HG03139 (cell line): ENCODE results near the gene CORO2B.

Source experiments
- ATAC-seq: cut with Tn5 transposase; IDR thresholded peaks from one replicate; pipeline ENCODE4 v1.9.1; 2021; ENCODE audit not compliant: unreplicated experiment

CORO2B gene

DNA sequence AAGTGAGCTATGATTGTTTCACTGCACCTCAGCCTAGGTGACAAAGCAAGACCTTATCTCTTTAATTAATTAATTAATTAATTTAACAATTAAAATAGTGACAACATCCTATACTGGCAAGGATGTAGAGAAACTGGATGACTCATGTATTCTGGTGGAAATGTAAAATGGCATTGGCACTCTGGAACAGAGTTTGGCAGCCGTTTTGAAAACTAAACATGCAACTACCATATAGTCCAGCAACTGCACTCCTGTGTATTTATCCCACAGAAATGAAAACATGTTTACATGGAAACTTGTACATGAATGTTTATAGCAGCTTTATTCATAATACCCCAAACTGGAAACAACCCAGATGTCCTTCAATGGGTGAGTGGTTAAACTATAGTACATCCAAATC, 185.3 kb downstream of the CORO2B start:
- no peak for ATAC-seq

GRCh38 chr15:68765602-68766368, 187.0 kb downstream of the CORO2B start:
- ATAC-seq = no peak

DNA sequence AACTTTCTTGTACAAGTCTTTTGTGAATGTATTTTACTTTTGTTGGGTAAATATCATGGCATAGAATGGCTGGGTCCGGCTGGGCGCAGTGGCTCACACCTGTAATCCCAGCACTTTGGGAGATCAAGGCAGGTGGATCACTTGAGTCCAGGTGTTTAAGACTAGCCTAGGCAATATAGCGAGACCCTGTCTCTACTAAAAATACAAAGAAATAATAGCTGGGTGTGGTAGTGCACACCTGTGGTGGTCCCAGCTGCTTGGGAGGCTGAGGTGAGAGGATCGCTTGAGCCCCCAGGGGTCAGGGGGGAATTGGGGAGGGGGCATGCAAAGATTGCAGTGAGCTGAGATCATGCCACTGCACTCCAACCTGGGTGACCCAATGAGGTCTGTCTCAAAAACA, 189.0 kb downstream of the CORO2B start:
- ATAC-seq = no peak

DNA sequence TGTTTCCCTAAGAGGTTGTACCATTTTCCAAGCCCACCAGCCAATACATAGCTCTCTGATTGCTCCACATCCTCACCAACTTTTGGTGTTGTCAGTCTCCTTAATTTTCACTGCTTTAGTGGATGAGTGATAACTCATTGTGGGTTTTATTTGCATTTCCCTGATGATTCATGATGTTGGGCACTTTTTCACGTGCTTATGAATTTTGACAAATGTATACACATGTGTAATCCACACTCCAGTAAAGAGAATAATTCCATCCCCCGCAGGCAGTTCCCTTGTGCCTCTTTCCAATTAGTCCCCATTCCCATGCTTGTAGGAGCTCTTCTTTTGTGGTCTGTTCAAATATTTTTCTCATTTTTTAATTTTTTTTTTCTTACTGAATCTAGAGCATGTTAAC, 189.5 kb downstream of the CORO2B start:
- no peak for ATAC-seq

DNA sequence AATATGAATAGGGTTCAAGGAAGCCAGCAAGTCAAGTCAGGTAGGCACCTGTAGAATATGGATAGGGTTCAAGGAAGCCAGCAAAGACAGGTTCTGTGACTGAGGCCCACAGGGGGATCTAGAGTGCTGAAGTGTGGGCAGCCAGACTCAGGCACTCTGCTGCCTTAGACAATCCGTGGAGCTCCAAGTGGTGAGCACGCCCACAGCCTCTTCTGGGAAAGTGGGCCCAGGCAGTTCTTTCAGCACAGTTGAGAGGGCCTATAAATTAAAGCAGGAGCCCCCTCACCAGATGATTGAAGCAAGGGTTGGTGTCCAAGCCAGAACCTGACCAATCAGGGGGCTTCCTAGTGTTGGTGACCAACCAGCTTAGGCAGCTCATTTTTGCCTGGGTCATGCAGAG, 190.9 kb downstream of the CORO2B start:
- ATAC-seq = no peak

GRCh38 chr15:68770216-68770615, 191.4 kb downstream of the CORO2B start:
- ATAC-seq = no peak

DNA sequence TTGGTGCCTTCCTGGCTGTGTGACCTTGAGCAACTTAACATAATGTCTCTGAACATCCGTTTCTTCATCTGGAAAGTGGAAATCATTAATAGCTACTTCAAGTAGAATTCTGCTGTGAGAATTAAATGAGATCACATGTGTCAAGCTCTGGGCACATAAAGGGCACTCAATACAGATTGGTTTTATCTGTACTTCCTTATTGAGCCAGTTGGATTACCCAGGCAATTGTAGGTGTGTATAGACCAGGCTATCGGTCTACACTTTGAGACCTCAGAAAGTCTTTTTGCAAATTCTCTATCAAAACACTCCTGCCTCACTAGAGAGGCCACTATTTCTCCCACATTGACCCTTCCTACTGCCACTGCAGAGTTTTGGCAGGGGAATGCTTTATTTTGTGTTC, 194.2 kb downstream of the CORO2B start:
- ATAC-seq = no peak

GRCh38 chr15:68774120-68774519, 195.3 kb downstream of the CORO2B start:
- no peak for ATAC-seq

- ATAC-seq = no peak
These were observed 195.9 kb downstream of the CORO2B start for GRCh38 chr15:68774521-68775235.

DNA sequence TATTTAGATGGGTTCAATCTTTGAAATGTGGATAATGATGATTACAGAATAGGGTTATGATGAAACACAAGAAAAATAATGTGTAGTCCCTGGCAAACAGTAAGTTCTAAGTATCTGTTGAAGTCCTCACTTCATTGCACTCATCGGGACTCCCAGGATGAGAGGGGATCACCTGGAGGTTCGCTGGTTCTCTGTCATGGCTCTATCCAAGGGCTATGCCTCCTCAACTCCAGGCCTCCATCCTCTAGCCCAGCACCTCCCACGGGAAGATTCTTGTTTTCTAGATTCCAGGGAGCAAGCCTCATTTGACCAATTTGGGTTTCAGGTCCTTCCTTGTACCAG, 196.4 kb downstream of the CORO2B start:
- no peak for ATAC-seq

- no peak for ATAC-seq
These were observed 197.1 kb downstream of the CORO2B start for GRCh38 chr15:68775671-68776476.

- no peak for ATAC-seq
These were observed 197.9 kb downstream of the CORO2B start for GRCh38 chr15:68776477-68777270.
